NCI-H226 (cell line): ENCODE data around the gene PCDH17.

ENCODE experiments used
- DNase-seq: peaks from one replicate; pipeline ENCODE4 v3.0.0-alpha.2; 2015

Gene PCDH17

DNA sequence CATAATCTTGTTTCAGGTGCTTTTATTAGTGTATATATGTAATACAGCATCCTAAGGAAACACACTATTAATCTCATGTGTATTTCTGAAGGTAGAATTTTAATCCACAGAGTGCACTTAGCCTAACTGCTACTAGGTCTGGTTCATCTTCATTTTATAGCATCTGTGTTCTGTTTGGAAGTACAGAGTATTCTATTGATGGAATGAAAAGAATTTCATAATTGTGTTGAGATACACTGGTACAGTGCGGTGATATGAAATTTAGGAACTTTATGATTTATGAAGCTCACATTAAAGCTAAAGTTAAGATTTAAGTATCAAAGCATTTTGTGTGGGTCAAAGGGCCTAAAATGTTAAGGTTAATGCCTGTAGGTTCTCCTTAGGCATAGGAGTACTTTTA lies 6.0 kb downstream of the PCDH17 start:
- no peak for DNase-seq

DNA sequence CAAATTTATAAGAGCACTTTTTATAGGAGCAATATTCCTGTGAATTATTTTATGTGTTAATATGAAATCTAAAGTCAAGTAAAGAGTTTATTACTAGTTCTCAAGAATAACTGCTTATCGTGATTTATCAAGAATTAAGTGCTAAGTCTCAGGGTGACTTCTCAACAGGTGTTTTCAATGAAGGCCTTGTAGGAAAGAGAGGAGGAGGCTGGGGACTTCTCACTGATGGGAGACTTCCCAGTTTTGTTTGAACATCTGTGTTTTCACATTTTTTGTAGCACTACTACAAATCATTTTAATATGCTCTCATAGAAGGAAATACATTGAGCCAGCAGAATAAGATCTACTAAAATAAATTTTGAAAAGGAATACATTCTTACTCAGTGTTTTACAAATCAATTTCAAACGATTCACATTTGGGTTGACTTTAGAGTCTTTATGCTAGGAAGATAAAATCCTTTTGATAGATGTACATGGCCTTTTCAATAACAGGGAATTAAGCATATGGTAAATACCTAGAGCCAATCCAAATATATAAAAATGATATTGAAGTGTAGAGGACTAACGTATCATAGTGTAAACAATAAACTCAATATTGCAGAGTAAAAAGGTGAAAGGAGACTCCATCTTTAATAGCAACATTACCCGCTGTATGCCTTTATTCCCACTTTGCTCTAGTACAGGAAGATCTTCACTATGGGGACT lies 6.8 kb downstream of the PCDH17 start:
- DNase-seq: no peak

DNA sequence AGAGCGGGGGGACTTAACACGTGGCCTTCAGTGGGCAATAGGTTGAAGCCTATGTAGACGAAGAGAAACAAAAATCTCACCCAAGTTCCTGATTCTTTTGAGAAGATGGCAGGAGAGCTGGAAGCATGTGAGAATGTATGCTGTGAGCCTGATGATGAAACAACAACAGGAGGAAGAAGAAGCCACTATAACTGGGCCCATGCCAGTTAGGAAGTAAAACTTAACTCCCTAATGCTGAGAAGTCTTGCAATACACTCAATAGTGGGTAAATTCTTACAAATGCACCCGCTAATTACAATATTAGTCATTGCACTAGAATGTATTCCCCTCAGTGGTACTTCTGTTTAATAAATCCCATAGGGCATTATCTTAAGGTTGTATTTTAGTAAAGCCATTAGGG lies 9.1 kb downstream of the PCDH17 start:
- DNase-seq: no peak

GRCh38 chr13:57641051-57641450 lies 9.5 kb downstream of the PCDH17 start:
- no peak for DNase-seq

GRCh38 chr13:57644106-57644505 lies 12.6 kb downstream of the PCDH17 start:
- no peak for DNase-seq

GRCh38 chr13:57653229-57653989 lies 21.9 kb downstream of the PCDH17 start:
- DNase-seq: no peak

GRCh38 chr13:57665481-57665880 lies 33.9 kb downstream of the PCDH17 start:
- no peak for DNase-seq

GRCh38 chr13:57666131-57666953 lies 34.8 kb downstream of the PCDH17 start:
- no peak for DNase-seq

DNA sequence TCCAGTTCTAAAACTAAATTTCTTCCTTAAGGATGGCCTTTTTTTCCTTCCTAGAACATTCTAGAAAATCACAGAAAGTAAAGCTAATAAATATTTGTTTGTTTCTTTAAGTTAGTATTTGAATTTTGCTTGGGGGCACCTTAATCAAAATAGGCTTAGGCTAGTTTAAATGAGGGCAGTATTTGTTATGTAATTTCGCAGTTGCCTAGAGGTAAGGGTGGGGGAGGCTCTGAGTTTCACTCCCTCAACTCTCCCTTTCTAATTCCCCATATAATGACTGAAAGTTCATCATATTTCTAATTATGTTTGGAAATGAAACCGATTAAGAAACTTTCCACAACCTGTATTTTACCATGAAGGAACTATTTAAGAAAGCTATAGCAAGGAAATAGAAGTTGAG lies 40.6 kb downstream of the PCDH17 start:
- no peak for DNase-seq

DNA sequence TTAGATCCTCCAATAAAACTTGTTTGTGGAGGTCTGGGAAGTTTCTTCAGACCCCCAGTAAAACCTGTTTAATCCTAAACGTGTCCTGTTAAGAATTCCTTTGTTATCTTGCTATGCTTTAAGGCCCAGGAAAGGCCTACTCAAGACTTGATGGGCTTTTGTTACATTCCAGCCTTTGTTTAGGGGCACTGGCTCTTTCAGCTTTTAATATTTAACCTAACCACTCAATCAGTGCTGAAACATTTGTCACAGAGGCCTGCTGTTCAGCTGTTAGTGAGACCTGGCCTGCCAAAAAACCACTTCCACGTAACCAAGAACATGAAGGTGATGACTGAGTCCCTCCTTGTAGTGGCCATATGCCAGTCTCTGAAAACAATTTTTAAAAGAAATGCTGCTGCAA lies 41.7 kb downstream of the PCDH17 start:
- no peak for DNase-seq

DNA sequence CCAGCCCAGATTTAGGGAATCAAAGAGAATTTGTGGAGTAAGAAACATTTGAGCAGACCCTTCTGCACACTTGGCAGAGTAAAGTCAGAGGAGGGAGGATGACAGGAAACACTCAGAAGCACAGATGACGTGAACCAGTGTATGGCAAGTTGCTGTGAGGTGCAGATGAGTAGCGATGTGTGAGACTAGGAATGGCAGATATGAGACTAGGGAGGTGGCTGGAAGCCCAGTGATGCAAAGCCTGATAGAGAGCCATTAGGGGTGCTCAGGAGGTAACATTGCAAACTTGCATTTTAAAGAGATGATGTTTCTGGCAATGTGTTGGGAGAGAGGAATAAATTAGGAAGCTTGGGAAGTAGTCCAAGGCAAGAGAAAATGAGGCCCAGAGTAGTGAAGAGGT lies 44.0 kb downstream of the PCDH17 start:
- DNase-seq: no peak

DNA sequence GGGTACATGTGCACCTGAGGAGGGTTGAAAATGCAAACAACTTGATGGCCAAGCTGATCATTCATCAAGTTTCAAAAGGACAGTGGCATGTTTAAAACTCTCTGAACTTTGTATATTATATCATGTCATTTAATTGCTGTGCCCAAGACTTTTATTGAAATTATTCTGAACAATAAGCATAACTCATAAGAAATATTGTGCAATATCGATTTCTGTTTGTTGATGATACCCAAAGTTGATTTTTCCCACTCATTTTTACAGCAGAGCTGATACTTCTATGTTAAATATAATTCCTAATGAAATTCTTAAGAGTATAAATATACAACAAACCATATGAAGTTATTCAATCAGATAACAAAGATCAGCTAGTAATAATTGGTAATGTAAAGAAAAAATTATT lies 49.1 kb downstream of the PCDH17 start:
- no peak for DNase-seq

- DNase-seq: no peak
Measured at GRCh38 chr13:57682128-57682716, 50.7 kb downstream of the PCDH17 start.

- no peak for DNase-seq
Measured at GRCh38 chr13:57698851-57699250, 67.3 kb downstream of the PCDH17 start.

GRCh38 chr13:57704031-57704430 lies 72.5 kb downstream of the PCDH17 start:
- no peak for DNase-seq

DNA sequence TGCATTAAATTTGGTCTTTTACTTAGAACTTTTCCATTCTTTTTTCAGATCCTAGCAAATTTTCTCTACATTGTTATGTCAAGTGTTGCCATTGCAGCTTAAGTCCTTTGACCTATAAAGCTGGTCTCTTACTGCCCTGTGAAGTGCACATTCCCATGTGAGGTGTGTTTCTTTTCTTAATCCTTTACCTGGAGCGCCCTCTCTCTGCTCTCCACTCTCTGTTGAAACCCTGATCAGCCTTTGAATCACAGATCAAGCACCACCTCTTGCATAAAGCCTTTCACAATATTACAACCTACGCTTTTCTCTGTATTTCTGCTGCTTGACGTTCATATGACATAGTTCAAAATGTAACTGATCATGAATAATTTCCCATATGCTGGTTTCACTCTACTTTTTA lies 84.8 kb downstream of the PCDH17 start:
- DNase-seq: no peak

DNA sequence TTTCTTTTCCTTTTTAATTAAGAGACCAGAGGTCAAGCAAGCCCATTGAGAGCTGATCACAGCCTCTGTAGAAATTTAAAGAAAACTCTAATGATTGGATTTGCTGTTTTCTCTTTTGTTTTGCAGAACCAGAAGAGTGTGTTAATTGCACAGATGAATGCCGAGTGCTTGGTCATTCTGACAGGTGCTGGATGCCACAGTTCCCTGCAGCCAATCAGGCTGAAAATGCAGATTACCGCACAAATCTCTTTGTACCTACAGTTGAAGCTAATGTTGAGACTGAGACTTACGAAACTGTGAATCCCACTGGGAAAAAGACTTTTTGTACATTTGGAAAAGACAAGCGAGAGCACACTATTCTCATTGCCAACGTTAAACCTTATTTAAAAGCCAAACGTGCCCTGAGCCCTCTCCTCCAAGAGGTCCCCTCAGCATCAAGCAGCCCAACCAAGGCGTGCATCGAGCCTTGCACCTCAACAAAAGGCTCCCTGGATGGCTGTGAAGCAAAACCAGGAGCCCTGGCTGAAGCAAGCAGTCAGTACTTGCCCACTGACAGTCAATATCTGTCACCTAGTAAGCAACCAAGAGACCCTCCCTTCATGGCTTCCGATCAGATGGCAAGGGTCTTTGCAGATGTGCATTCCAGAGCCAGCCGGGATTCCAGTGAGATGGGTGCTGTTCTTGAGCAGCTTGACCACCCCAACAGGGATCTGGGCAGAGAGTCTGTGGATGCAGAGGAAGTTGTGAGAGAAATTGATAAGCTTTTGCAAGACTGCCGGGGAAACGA lies 93.1 kb downstream of the PCDH17 start:
- no peak for DNase-seq

DNA sequence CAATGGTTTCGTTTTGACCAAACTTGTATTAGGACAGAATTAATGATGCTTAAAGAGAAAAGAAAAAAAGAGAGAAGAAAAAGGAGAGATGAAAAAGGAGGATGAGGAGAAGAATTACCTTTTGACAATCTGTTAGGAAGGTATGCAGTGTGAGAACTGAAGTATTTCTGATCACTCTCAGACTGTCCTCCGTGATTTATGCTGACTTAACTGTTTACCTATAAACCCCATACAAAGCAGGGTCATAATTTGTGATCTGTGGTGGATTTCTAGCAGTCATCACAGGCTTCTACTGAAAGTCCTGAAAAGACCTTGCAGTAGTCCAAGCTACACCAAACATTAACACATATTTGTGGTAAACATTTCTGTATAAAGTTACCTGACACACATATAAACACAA lies 93.9 kb downstream of the PCDH17 start:
- no peak for DNase-seq

- no peak for DNase-seq
Measured at GRCh38 chr13:57726981-57727380, 95.4 kb downstream of the PCDH17 start.

- DNase-seq: no peak
Measured at GRCh38 chr13:57734306-57734705, 102.8 kb downstream of the PCDH17 start.

- DNase-seq: no peak
Measured at GRCh38 chr13:57739089-57739488, 107.5 kb downstream of the PCDH17 start.

GRCh38 chr13:57739543-57740190 lies 108.1 kb downstream of the PCDH17 start:
- DNase-seq: no peak
